Measurements from ENCODE around the gene NRIP2.

- TF ChIP-seq GATA3 (IDR thresholded peaks at IDR 0.05; ENCODE audit: low read depth, low read length) (no peak), GATA2 (IDR thresholded peaks at IDR 0.05; ENCODE audit: low read depth, low read length) (no peak)
Observed at GRCh38 chr12:2811801-2812200, 23.0 kb downstream of the NRIP2 start.
